Measurements from ENCODE around the gene CEACAM5.
"Not testable (repeated sequence)": the region's sequence is repeated elsewhere in the genome, so short reads cannot be mapped to it uniquely, and the experiment has no call there.

CEACAM5 gene

DNA sequence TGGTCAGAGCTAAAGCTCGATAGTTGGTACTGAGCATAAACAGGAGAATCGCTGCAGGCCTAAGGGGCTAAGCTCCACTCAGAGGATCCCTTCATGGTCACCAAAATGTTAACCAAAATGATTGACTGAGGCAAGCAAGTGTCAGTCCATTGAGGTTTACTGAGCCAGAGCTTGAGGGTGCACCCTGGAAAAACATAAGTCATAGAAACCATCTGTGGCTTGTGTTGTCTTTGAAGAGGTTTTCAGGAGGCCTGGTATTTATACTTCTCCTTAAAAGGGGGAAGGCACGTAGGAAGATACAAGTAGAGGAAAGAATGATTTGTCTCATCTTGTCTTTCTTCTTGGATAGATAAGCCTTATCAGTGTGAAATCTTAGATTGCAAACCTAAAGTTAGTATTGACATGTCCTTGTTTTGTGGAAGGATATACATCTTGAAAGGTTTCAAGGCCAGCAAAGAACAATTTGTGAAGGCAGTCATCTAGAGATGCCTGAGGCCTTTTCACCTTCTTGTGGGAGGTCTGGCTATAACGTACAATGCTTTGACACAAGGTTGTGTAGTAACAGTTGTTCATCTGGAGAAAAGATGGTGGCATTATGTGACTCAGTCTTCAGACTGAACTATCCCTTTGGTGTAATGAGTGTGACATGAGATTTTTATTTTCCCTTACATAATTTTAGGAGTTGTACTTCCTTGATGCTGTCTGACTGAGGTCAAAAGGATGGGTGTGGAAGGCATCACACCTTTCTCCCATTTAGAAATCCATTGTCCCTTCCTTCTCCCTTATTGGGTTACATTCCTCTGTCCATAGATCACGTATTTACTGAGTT, 32.2 kb downstream of the CEACAM5 start:
- TF ChIP-seq ZNF274 (IDR thresholded peaks at IDR 0.05; ENCODE audit: low read depth, low read length): no peak
- H3K4me3 ChIP-seq (ENCODE audit: low read length): no peak overlapping the region

DNA sequence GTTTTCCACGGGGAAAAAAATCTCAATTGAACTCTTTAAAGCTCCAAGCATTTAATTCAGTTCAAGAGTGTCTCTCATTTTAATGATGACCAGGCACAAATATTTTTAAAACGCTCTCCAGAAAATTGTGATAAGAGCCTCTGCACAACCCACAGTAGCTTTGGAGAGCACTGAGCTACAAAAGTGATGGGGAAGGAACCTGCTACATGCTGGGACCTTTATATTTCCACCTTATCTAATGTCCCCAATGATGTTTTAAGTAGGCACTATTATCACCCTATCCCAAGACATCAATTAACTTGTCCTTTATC, 32.8 kb downstream of the CEACAM5 start:
- TF ChIP-seq ZNF274 (IDR thresholded peaks at IDR 0.05; ENCODE audit: low read depth, low read length): no peak

DNA sequence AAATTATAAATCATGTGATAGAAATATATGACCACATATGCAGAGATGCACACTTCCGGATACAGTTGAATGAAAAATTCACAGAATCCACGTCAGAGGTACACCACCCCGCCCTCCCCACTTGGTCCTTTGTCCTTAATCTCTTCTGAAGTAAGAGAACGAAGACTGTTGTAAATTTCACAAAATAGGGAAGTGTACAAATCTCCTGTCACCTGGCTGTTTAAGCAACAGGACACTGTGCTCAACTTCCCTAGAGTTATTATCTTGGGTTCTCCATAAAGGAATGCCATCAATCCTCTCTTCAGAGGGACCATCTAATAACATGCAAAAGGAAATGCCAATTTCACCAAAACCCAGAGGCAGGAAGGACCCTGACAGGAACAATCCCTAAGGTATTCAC, 36.4 kb downstream of the CEACAM5 start:
- no peak overlapping the region for H3K4me3 ChIP-seq (ENCODE audit: low read length)
- no peak for TF ChIP-seq ZNF274 (IDR thresholded peaks at IDR 0.05; ENCODE audit: low read depth, low read length)

More for the DNA sequence above, 32.8 kb downstream of the CEACAM5 start:
- H3K4me3 ChIP-seq (ENCODE audit: low read length): no peak overlapping the region

GRCh38 chr19:41745756-41746155, 37.3 kb downstream of the CEACAM5 start:
- no peak for TF ChIP-seq ZNF274 (IDR thresholded peaks at IDR 0.05; ENCODE audit: low read depth, low read length)
- no peak overlapping the region for H3K4me3 ChIP-seq (ENCODE audit: low read length)

DNA sequence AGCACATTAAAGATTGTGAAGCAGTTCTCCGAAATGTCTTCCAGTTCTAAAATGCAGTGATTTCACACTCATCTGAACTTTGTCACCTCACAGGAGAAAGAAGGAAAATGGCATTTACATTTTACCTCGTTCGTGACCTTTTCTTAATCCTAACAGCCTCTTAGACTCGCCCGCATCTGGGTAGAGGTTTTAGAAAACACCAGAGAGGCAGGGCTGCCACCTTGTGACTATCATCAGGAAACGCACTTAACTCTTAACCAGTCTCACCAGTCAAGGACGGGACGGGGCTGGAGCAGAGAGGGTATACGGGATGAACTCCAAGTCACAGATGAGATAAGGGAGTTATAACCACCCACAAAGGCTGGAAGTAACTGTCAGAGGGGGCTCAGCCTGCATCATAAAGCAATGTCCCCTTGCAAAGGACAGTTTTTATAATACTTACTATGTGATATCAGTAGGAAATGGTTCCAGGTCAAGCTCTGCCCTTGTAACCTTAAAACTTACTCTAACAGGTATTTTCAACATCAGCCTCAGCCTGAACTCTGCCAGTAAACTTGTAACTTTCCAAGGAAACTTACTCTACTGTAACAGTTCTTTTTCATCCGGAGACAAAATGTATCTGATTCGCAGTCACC, 38.3 kb downstream of the CEACAM5 start:
- no peak overlapping the region for H3K4me3 ChIP-seq (ENCODE audit: low read length)
- TF ChIP-seq ZNF274 (IDR thresholded peaks at IDR 0.05; ENCODE audit: low read depth, low read length): no peak

- TF ChIP-seq ZNF274 (IDR thresholded peaks at IDR 0.05; ENCODE audit: low read depth, low read length): no peak
- no peak overlapping the region for H3K4me3 ChIP-seq (ENCODE audit: low read length)
Measured at GRCh38 chr19:41748012-41748411, 39.6 kb downstream of the CEACAM5 start.

GRCh38 chr19:41750248-41751134, 42.1 kb downstream of the CEACAM5 start:
- not testable (repeated sequence) for H3K4me3 ChIP-seq (ENCODE audit: low read length)

DNA sequence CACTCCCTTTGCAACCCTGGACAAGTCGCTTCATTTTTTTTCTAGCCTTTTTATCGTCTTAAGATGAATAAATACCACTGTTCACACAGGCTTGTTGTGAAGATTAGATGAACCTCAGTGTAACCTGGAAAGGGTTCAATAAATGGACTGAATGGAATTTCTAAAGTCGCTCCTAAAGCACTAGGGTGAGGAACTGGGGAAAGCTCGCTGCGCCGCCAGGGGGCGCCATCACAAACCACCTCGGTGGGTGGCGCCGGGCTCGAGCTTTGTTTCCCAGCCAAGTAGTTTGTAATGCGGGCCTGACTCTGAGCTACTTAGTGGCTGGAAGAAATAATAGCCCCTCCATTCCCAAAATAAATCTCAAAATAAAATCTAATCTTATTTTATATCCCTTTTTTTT, 44.7 kb downstream of the CEACAM5 start:
- H3K4me3 ChIP-seq (ENCODE audit: low read length): no peak overlapping the region
- TF ChIP-seq ZNF274 (IDR thresholded peaks at IDR 0.05; ENCODE audit: low read depth, low read length): no peak

GRCh38 chr19:41753936-41754529, 45.6 kb downstream of the CEACAM5 start:
- no peak for TF ChIP-seq ZNF274 (IDR thresholded peaks at IDR 0.05; ENCODE audit: low read depth, low read length)
- H3K4me3 ChIP-seq (ENCODE audit: low read length): no peak overlapping the region

DNA sequence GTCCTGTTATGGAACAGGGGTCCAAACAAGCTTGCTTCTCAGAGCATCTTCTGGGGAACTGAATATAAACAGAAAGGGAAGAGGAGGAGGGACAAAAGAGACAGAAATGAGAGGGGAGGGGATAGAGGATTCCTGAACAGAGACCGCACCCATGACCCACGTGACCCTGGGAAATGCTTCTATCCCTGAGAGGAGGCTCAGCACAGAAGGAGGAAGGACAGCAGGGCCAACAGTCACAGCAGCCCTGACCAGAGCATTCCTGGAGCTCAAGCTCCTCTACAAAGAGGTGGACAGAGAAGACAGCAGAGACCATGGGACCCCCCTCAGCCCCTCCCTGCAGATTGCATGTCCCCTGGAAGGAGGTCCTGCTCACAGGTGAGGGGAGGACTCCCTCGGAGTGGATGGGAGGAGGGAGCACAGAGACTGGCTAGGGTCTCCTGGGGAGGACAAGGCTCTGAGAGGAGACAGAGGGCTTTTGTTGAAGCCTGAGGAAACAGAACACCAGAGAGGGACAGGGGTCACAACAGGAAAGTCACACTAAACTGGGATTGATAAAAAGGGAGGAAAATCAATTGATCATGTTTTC, 47.0 kb downstream of the CEACAM5 start, which contains the start of gene CEACAM6:
TSS of gene CEACAM6 (plus strand) at position 203 of the 586 bp plus-strand sequence. CDS start at position 312, 109 bp downstream.
- no peak for TF ChIP-seq ZNF274 (IDR thresholded peaks at IDR 0.05; ENCODE audit: low read depth, low read length)
- H3K4me3 ChIP-seq (ENCODE audit: low read length): no peak within 1 kb of the TSS

- TF ChIP-seq ZNF274 (IDR thresholded peaks at IDR 0.05; ENCODE audit: low read depth, low read length): no peak
Measured at GRCh38 chr19:41758846-41759245, 50.4 kb downstream of the CEACAM5 start.

GRCh38 chr19:41767115-41767514, 58.7 kb downstream of the CEACAM5 start:
- no peak for TF ChIP-seq ZNF274 (IDR thresholded peaks at IDR 0.05; ENCODE audit: low read depth, low read length)
- no peak overlapping the region for H3K4me3 ChIP-seq (ENCODE audit: low read length)

More at GRCh38 chr19:41758846-41759245, 50.4 kb downstream of the CEACAM5 start:
- no peak overlapping the region for H3K4me3 ChIP-seq (ENCODE audit: low read length)

DNA sequence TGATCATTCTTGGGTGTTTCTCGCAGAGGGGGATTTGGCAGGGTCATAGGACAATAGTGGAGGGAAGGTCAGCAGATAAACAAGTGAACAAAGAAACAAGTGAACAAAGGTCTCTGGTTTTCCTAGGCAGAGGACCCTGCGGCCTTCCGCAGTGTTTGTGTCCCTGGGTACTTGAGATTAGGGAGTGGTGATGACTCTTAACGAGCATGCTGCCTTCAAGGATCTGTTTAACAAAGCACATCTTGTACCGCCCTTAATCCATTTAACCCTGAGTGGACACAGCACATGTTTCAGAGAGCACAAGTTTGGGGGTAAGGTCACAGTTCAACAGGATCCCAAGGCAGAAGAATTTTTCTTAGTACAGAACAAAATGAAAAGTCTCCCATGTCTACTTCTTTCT, 59.7 kb downstream of the CEACAM5 start:
- H3K4me3 ChIP-seq (ENCODE audit: low read length): not testable (repeated sequence)

DNA sequence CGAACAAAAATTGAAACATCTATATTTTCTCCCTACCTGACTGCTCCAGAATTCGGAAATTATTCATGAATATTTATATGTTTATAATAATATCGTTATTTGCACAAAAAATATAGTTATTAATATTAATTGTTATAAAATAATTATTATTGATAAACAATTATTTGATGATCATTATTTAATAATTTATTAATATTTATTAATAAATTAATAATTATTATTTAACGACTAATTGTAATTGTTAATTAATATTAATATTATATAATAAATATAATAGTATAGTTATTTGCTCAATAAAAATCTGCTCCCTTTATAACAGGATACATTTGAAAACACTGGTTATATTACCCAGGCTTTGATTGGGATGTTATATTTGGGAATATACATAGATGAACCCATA, 61.2 kb downstream of the CEACAM5 start:
- TF ChIP-seq ZNF274 (IDR thresholded peaks at IDR 0.05; ENCODE audit: low read depth, low read length): no peak
- H3K4me3 ChIP-seq (ENCODE audit: low read length): no peak overlapping the region
